ENCODE measurements around the gene NEK4.

Gene NEK4

GRCh38 chr3:52796411-52796810, 25.7 kb upstream of the NEK4 start:
- H3K9me3 ChIP-seq (replicated peaks in 1 of 11) = no peaks in the 10 kb centered on the region
- no peak for TF ChIP-seq Cebpa-rat (IDR thresholded peaks at IDR 0.05)
- H3K27me3 ChIP-seq = peaks cover 0 to 2% (median 0%) of the 10 kb centered on the region in 11 experiments; a peak in 2 of 22 replicates
- H3K4me1 ChIP-seq = peaks cover 30 to 90% (median 70%) of the 10 kb centered on the region in 10 experiments
- H3K9ac ChIP-seq = no peak overlapping the region
- H3K36me3 ChIP-seq = no peaks in the 10 kb centered on the region
- peak overlapping the region in 4 of 11 experiments; percentile 77 to 89 (median 86); a peak in 6 of 22 replicates for H3K27ac ChIP-seq
- peak overlapping the region in 8 of 11 experiments; percentile 75 to 98 (median 90); a peak in 15 of 22 replicates for H3K4me2 ChIP-seq
- H3K4me3 ChIP-seq = no peak overlapping the region
- no peaks in the 10 kb centered on the region for H4K20me1 ChIP-seq

- no peaks in the 10 kb centered on the region for H3K9me3 ChIP-seq (replicated peaks in 1 of 11)
- H3K4me1 ChIP-seq = peaks cover 30 to 100% (median 81%) of the 10 kb centered on the region in 10 experiments
- no peak for TF ChIP-seq Cebpa-rat (IDR thresholded peaks at IDR 0.05)
- H3K36me3 ChIP-seq = no peaks in the 10 kb centered on the region
- H3K9ac ChIP-seq = peak overlapping the region in 7 of 11 experiments; percentile 4 to 79 (median 69); a peak in 10 of 22 replicates
- H3K27ac ChIP-seq = peak overlapping the region in 9 of 11 experiments; percentile 66 to 89 (median 78); a peak in 19 of 22 replicates
- peak overlapping the region; percentile 8 to 98 (median 85); a peak in 20 of 22 replicates for H3K4me2 ChIP-seq
- no peaks in the 10 kb centered on the region for H4K20me1 ChIP-seq
- peaks cover 0 to 4% (median 0%) of the 10 kb centered on the region in 11 experiments; a peak in 2 of 22 replicates for H3K27me3 ChIP-seq
- H3K4me3 ChIP-seq = no peak overlapping the region
These were observed 24.7 kb upstream of the NEK4 start for GRCh38 chr3:52795298-52795900.

GRCh38 chr3:52794612-52795099, 23.9 kb upstream of the NEK4 start, which contains the start of gene ITIH3:
Gene ITIH3, plus strand, starts transcription at chr3:52794796. Its CDS starts 8 bp downstream, at chr3:52794804.
- Histone ChIP-seq H3K4me2 (peak within 1 kb of the TSS; percentile 64 to 98 (median 85)), H3K9ac (peak within 1 kb of the TSS in 9 of 11 experiments; percentile 2 to 79 (median 60); a peak in 16 of 22 replicates), H4K20me1 (no peaks in the 10 kb centered on the region), H3K27me3 (peaks cover 0 to 4% (median 0%) of the 10 kb centered on the region in 11 experiments; a peak in 2 of 22 replicates), H3K27ac (peak within 1 kb of the TSS in 9 of 11 experiments; percentile 66 to 89 (median 78); a peak in 19 of 22 replicates), H3K4me1 (peaks cover 30 to 100% (median 85%) of the 10 kb centered on the region in 10 experiments), H3K9me3 (replicated peaks in 1 of 11) (no peaks in the 10 kb centered on the region), H3K4me3 (peak within 1 kb of the TSS in 1 of 10 experiments; percentile 24; a peak in 2 of 20 replicates), H3K36me3 (no peaks in the 10 kb centered on the region)
- TF ChIP-seq Cebpa-rat (IDR thresholded peaks at IDR 0.05) = no peak

GRCh38 chr3:52793702-52794611, 23.2 kb upstream of the NEK4 start:
- H4K20me1 ChIP-seq = no peaks in the 10 kb centered on the region
- TF ChIP-seq Cebpa-rat (IDR thresholded peaks at IDR 0.05) = no peak

GRCh38 chr3:52792961-52793695, 22.4 kb upstream of the NEK4 start:
- Histone ChIP-seq H3K4me1 (peaks cover 30 to 98% (median 83%) of the 10 kb centered on the region in 10 experiments), H3K36me3 (no peaks in the 10 kb centered on the region), H3K27ac (peak overlapping the region in 9 of 11 experiments; percentile 66 to 89 (median 78); a peak in 18 of 22 replicates), H3K4me2 (peak overlapping the region; percentile 64 to 98 (median 85)), H3K27me3 (peaks cover 0 to 4% (median 0%) of the 10 kb centered on the region in 11 experiments; a peak in 2 of 22 replicates), H3K4me3 (peak overlapping the region in 1 of 10 experiments; percentile 24; a peak in 2 of 20 replicates), H3K9me3 (replicated peaks in 1 of 11) (no peaks in the 10 kb centered on the region), H4K20me1 (no peaks in the 10 kb centered on the region), H3K9ac (peak overlapping the region in 9 of 11 experiments; percentile 7 to 79 (median 60); a peak in 16 of 22 replicates)
- peak in 2 of 11 experiments; percentile 29 to 37; a peak in 1 of 22 replicates for TF ChIP-seq Cebpa-rat (IDR thresholded peaks at IDR 0.05)

More at GRCh38 chr3:52793702-52794611, 23.2 kb upstream of the NEK4 start:
- Histone ChIP-seq H3K4me1 (peaks cover 30 to 100% (median 88%) of the 10 kb centered on the region in 10 experiments), H3K27ac (peak overlapping the region in 9 of 11 experiments; percentile 66 to 89 (median 78); a peak in 18 of 22 replicates), H3K9me3 (replicated peaks in 1 of 11) (no peaks in the 10 kb centered on the region), H3K27me3 (peaks cover 0 to 4% (median 0%) of the 10 kb centered on the region in 11 experiments; a peak in 2 of 22 replicates), H3K9ac (peak overlapping the region in 9 of 11 experiments; percentile 2 to 79 (median 60); a peak in 16 of 22 replicates), H3K4me2 (peak overlapping the region; percentile 64 to 98 (median 85)), H3K36me3 (no peaks in the 10 kb centered on the region), H3K4me3 (peak overlapping the region in 1 of 10 experiments; percentile 24; a peak in 2 of 20 replicates)

- Histone ChIP-seq H3K9me3 (replicated peaks in 1 of 11) (no peaks in the 10 kb centered on the region), H3K4me3 (no peak overlapping the region), H3K4me2 (peak overlapping the region; percentile 64 to 98 (median 85)), H3K27me3 (peaks cover 0 to 4% (median 0%) of the 10 kb centered on the region in 11 experiments; a peak in 2 of 22 replicates), H4K20me1 (no peaks in the 10 kb centered on the region), H3K4me1 (peaks cover 30 to 93% (median 78%) of the 10 kb centered on the region in 10 experiments), H3K36me3 (no peaks in the 10 kb centered on the region), H3K9ac (peak overlapping the region in 7 of 11 experiments; percentile 50 to 79 (median 69); a peak in 11 of 22 replicates), H3K27ac (peak overlapping the region in 9 of 11 experiments; percentile 66 to 89 (median 78); a peak in 17 of 22 replicates)
- no peak for TF ChIP-seq Cebpa-rat (IDR thresholded peaks at IDR 0.05)
These were observed 21.7 kb upstream of the NEK4 start for GRCh38 chr3:52792413-52792812.

- Histone ChIP-seq H3K9ac (peak overlapping the region in 5 of 11 experiments; percentile 60 to 79 (median 75); a peak in 10 of 22 replicates), H3K9me3 (replicated peaks in 1 of 11) (no peaks in the 10 kb centered on the region), H3K4me1 (peaks cover 30 to 88% (median 77%) of the 10 kb centered on the region in 10 experiments), H3K4me3 (no peak overlapping the region), H3K27ac (peak overlapping the region in 6 of 11 experiments; percentile 76 to 89 (median 84); a peak in 13 of 22 replicates), H3K27me3 (peaks cover 0 to 4% (median 0%) of the 10 kb centered on the region in 11 experiments; a peak in 2 of 22 replicates), H4K20me1 (no peaks in the 10 kb centered on the region), H3K4me2 (peak overlapping the region in 10 of 11 experiments; percentile 64 to 98 (median 86); a peak in 19 of 22 replicates), H3K36me3 (no peaks in the 10 kb centered on the region)
- TF ChIP-seq Cebpa-rat (IDR thresholded peaks at IDR 0.05) = no peak
These were observed 21.2 kb upstream of the NEK4 start for GRCh38 chr3:52791928-52792327.

Measured in BLaER1 treated with 17β-estradiol and CSF1 and Interleukin-3, amounts not matched to agents 10 nM and 100 nM (cell line).